Skeletal muscle tissue (tissue), 4 donors: ENCODE measurements around the gene RAPGEF6. TPM values are rescaled to one million over a fixed set of nuclear protein-coding genes. Genes with fewer than 3 reads are reported as not detected.
"Not testable (repeated sequence)": the region's sequence is repeated elsewhere in the genome, so short reads cannot be mapped to it uniquely, and the experiment has no call there.

Source experiments
- H3K27ac ChIP-seq: one replicate; pipeline ENCODE4 v1.7.0; 2013; ENCODE audit warnings: mild to moderate bottlenecking, low read depth, low read length, inconsistent platforms
- H3K27me3 ChIP-seq, 3 donors: one replicate each; pipeline ENCODE4 v1.7.0; 2013; ENCODE audit warnings: low read length in 3 of 3; ENCODE audit not compliant: control insufficient read depth in 3 of 3, insufficient read depth in 3 of 3
- H3K36me3 ChIP-seq, 3 donors: one replicate each; pipeline ENCODE4 v1.7.0; 2013; ENCODE audit warnings: low read length in 3 of 3; ENCODE audit not compliant: control insufficient read depth in 3 of 3, insufficient read depth in 3 of 3
- H3K4me1 ChIP-seq, 3 donors: one replicate each; pipeline ENCODE4 v1.7.0; 2013; ENCODE audit warnings: low read length in 3 of 3, mild to moderate bottlenecking in 3 of 3; ENCODE audit not compliant: control insufficient read depth in 3 of 3, insufficient read depth in 3 of 3
- H3K4me3 ChIP-seq, 3 donors: one replicate each; pipeline ENCODE4 v1.7.0; 2013; ENCODE audit warnings: low read length in 3 of 3
- H3K9ac ChIP-seq, 3 donors: one replicate each; pipeline ENCODE4 v1.7.0; 2013; ENCODE audit warnings: low read length in 3 of 3, mild to moderate bottlenecking in 3 of 3, moderate library complexity in 2 of 3, low read depth in 1 of 3
- H3K9me3 ChIP-seq, 3 donors: one replicate each; pipeline ENCODE4 v1.7.0; 2013; ENCODE audit warnings: low read length in 3 of 3; ENCODE audit not compliant: control insufficient read depth in 3 of 3
- total RNA-seq: library from RNA; depleted of rRNA; stranded (reverse); fragments of >200 nt; gene quantifications from one replicate; pipeline ENCODE4 v1.2.3, GENCODE V29; 2014
- donor health status: Osteomylitis.

RAPGEF6 gene
- total RNA-seq, 1 donor from 2014 or later = 29.7 TPM

DNA sequence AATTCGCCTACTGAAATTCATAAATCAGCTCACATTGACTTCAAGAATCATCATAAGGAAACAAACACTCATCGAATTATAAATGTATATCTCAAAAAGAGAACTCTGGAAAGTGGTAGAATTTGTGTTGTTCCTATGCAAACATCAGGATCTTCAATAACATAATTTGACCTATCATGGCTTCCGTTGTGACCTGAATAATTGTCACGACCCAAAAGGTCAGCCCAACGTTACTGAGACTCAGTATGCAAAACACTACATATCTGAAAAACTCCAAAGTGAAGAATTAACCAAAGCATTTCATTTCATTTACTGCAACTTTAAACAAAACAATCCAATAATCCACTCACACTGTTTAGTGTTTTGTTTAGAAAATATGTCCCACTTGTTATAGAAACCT lies 1.2 kb downstream of the RAPGEF6 start:
- Histone ChIP-seq H3K9ac (peak overlapping the region; percentile 97 to 98 (median 97)), H3K4me3 (peak overlapping the region; percentile 96 to 99 (median 97)), H3K27me3 (no peaks in the 10 kb centered on the region), H3K4me1 (peaks cover 8 to 32% (median 20%) of the 10 kb centered on the region in 3 donors), H3K36me3 (no peaks in the 10 kb centered on the region), H3K27ac (peak overlapping the region; percentile 99), H3K9me3 (no peaks in the 10 kb centered on the region)

DNA sequence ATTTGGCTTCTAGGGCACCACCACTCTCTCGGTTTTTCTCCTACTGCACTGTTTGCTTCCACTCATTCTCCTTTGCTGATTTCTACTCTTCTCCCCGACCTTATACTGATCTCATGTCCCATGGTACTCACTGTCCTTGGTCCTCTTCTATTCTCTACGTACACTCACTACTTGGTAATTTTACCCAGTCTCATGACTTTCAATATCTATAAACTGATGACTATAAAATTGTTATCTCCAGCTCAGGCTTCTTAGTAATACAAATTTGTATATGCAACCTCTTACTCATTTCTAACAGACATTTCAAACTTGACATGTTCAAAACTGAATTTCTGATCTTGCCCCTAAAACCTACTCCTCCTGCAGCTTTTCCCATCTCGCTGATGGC lies 4.1 kb downstream of the RAPGEF6 start:
- Histone ChIP-seq H3K36me3 (no peaks in the 10 kb centered on the region), H3K27me3 (no peaks in the 10 kb centered on the region), H3K4me1 (peaks cover 3 to 32% (median 20%) of the 10 kb centered on the region in 3 donors), H3K9me3 (no peaks in the 10 kb centered on the region), H3K9ac (no peak overlapping the region), H3K4me3 (no peak overlapping the region), H3K27ac (no peak overlapping the region)

DNA sequence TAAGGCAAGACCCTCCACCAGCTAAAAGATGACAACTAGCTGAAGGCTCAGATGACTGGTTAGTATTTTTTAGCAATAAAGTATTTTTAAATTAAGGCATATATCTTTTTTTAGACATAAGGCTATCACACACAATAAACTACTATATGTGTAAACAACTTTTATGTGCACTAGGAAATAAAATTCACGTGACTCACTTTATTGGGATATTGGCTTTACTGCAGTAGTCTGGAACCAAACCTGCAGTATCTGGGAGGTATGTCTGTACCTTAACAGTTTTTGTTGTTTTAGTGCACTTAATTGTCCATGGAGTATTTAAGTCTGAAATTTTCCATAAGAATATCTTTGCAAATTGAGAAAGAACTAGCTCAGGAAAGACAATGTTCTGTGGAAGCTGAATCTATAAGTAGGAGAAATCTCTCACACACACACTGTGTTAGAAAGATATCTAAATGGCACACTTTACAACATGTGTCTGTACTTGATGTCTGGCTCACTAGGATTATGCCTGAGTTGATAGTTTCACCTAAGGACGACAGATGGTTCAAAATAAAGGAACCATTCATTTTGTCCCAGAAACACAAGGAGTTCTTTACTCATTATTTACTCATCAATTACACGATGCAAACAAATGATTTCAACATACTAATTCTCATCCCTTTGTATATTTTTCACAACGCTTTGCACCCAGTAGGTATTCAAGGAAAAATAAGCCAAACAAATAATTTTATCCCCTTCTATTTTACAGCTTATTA lies 4.6 kb downstream of the RAPGEF6 start:
- Histone ChIP-seq H3K9me3 (no peaks in the 10 kb centered on the region), H3K4me1 (peaks cover 2 to 29% (median 20%) of the 10 kb centered on the region in 3 donors), H3K36me3 (no peaks in the 10 kb centered on the region), H3K4me3 (no peak overlapping the region), H3K27me3 (no peaks in the 10 kb centered on the region), H3K27ac (no peak overlapping the region), H3K9ac (no peak overlapping the region)

DNA sequence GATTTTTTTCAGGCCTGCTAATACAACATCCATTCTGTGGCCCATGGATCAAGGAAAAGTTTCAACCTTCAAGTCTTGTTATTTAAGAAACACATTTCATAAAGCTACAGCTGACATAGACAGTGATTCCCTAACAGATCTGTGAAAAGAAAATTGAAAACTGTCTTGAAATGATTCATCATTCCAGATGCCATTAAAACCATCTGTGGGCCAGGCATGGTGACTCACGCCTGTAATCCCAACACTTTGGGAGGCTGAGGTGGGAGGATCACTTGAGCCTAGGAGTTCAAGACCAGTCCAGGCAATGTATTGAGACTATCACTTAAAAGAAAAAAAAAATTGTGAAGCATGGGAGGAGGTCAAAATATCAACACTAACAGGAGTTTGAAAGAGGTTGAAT lies 6.0 kb downstream of the RAPGEF6 start:
- Histone ChIP-seq H3K4me1 (peaks cover 2 to 24% (median 17%) of the 10 kb centered on the region in 3 donors), H3K27me3 (no peaks in the 10 kb centered on the region), H3K9me3 (no peaks in the 10 kb centered on the region), H3K36me3 (no peaks in the 10 kb centered on the region), H3K9ac (no peak overlapping the region), H3K27ac (no peak overlapping the region), H3K4me3 (no peak overlapping the region)

DNA sequence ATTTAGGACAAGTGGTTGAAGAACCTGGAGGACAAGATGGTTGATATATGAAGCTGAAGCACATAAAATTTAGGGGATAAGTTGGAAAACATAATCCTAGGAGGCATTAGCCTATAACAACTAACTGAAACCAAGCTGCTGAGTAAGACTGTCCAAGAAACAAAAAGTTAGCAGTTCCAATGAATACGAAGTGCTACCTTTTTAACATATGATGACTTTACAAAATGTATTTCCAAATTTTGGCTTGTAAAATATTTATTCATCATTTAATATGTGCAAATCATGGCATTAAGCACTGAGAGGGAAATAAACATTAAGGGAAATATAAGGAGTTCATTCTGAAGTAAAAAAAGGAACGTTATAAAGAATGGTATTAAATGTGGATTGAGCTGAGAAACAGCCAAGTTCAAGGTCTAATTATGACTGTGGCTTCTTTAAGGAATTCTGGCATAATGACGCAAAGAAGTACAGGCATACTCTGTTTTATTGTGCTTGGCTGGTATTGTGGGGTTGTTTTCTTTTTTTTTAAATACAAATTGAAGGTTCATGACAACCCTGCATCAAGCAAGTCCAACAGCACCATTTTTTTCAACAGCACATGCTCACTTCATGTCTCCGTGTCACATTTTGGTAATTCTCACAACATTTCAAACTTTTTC lies 7.7 kb downstream of the RAPGEF6 start:
- no peaks in the 10 kb centered on the region for H3K36me3 ChIP-seq
- no peaks in the 10 kb centered on the region for H3K9me3 ChIP-seq
- no peak overlapping the region for H3K4me3 ChIP-seq
- no peaks in the 10 kb centered on the region for H3K27me3 ChIP-seq
- no peak overlapping the region for H3K9ac ChIP-seq
- peaks cover 0 to 14% (median 7%) of the 10 kb centered on the region in 3 donors for H3K4me1 ChIP-seq
- H3K27ac ChIP-seq = no peak overlapping the region

DNA sequence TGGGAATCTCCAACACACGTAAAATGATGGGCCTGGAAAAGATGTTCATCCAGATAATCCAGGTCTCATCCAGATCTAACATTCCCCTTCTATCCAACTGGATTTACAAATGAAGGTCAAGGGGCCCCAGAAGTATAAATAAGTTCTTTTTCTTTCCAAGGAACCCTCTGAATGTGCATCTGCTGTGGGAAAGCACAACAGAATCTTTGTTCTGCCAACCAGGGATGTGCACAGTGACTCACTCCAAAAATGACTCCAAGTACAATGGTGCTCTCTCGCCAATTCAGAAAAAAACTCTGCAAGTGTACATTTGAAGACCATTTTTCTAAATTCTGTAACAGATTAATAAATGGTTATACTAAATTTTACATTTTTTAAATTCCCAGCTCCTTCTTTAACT lies 12.4 kb downstream of the RAPGEF6 start:
- peaks cover 0 to 2% (median 0%) of the 10 kb centered on the region in 3 donors for H3K4me1 ChIP-seq
- no peaks in the 10 kb centered on the region for H3K27me3 ChIP-seq
- H3K27ac ChIP-seq = no peak overlapping the region
- H3K4me3 ChIP-seq = no peak overlapping the region
- no peak overlapping the region for H3K9ac ChIP-seq
- no peaks in the 10 kb centered on the region for H3K36me3 ChIP-seq
- no peaks in the 10 kb centered on the region for H3K9me3 ChIP-seq

DNA sequence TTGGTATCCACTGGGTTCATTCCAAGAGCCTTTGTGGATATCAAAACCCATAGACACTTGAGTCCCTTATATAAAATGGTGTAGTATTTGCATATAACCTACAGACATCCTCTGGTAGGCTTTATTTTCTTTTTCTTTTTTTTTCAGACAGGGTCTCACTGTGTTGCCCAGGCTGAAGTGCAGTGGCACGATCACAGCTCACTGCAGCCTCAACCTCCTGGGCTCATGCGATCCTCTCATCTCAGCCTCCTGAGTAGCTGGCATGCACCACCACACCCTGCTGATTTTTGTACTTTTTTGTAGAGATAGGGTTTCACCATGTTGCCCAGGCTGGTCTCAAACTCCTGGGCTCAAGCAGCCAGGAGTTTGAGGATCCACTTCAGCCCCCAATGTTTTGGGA lies 13.9 kb downstream of the RAPGEF6 start:
- H3K27ac ChIP-seq, H3K27me3 ChIP-seq, H3K4me3 ChIP-seq, H3K9me3 ChIP-seq, H3K36me3 ChIP-seq, H3K4me1 ChIP-seq, H3K9ac ChIP-seq: not testable (repeated sequence)

DNA sequence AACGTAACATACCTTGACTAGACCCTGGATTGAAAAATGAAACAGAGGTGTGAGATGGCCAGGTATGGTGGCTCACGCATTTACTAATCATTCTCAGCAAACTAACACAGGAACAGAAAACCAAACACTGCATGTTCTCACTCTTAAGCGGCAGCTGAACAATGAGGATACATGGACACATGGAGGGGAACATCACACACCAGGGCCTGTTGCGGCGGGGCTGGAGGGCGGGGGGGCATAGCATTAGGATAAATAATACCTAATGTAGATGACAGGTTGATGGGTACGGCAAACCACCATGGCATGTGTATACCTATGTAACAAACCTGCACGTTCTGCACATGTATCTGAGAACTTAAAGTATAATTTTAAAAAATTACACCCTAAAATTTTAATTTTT lies 15.9 kb downstream of the RAPGEF6 start:
- Histone ChIP-seq H3K27me3 (no peaks in the 10 kb centered on the region), H3K9ac (no peak overlapping the region), H3K4me3 (no peak overlapping the region), H3K9me3 (no peaks in the 10 kb centered on the region), H3K27ac (no peak overlapping the region), H3K36me3 (no peaks in the 10 kb centered on the region), H3K4me1 (peaks cover 0 to 8% (median 7%) of the 10 kb centered on the region in 3 donors)

DNA sequence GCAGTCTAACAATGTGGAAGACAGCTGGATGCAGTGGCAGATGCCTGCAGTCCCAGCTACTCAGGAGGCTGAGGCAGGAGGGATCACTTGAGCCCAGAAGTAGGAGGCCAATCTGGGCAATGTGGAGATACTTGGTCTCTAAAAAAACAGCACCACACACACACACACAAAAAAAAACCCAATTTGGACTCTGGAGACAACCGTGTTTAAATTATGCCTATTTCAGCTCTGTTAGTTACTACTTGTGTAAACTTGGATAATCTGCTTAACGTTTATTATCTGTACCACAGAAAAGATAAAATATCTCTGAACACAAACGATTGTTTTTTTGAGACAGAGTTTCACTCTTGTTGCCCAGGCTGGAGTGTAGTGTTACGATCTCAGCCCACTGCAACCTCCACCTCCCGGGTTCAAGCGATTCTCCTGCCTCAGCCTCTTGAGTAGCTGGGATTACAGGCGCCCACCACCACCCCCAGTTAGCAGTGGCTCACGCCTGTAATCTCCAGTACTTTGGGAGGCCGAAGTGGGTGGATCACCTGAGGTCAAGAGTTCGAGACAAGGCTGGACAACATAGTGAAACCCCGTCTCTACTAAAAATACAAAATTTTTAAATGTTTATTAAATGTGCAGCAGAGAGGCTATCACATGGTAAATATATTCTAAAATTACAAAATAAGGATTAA lies 17.7 kb downstream of the RAPGEF6 start:
- no peak overlapping the region for H3K27ac ChIP-seq
- no peaks in the 10 kb centered on the region for H3K27me3 ChIP-seq
- H3K4me3 ChIP-seq = no peak overlapping the region
- H3K36me3 ChIP-seq = no peaks in the 10 kb centered on the region
- H3K9me3 ChIP-seq = no peaks in the 10 kb centered on the region
- H3K4me1 ChIP-seq = peaks cover 0 to 8% (median 7%) of the 10 kb centered on the region in 3 donors
- no peak overlapping the region for H3K9ac ChIP-seq

DNA sequence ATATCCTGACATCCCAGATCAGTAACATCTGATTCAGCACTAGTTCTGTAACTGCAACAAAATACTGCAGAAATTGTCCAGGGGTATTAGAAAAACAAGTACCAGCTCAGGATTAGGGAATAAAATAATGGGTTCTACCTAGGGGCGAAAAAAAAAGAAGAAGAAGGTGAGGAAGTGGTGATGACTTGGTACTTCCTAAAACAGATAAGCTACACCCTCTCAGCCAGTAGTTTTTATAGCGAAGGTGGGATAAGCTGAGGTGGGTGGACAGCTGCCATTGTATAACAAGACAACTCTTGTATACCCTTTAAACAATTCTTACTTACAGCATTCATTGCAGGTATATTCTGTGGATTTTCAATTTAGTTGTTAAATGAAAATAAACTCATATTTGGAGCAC lies 19.1 kb downstream of the RAPGEF6 start:
- H3K36me3 ChIP-seq = no peaks in the 10 kb centered on the region
- H3K4me1 ChIP-seq = peaks cover 0 to 8% (median 7%) of the 10 kb centered on the region in 3 donors
- H3K27ac ChIP-seq = no peak overlapping the region
- no peak overlapping the region for H3K4me3 ChIP-seq
- no peaks in the 10 kb centered on the region for H3K9me3 ChIP-seq
- no peak overlapping the region for H3K9ac ChIP-seq
- H3K27me3 ChIP-seq = no peaks in the 10 kb centered on the region
